HEK293 (cell line): Measurements from ENCODE around the gene CLEC4F.

ENCODE experiments used
- CTCF ChIA-PET: fragments of 350-600 bp; formaldehyde crosslinking; extraction: SDS; loops from one replicate; lab custom pipeline; 2021; ENCODE audit warnings: antibody characterized with exemption; lab: Yijun Ruan, JAX
- POLR2A ChIA-PET: fragments of 300-600 bp; formaldehyde crosslinking; extraction: SDS; loops from one replicate; lab custom pipeline; 2020; ENCODE audit warnings: antibody characterized with exemption, inconsistent platforms; lab: Yijun Ruan, JAX
- H3K27ac ChIP-seq: fragments of 200-500 bp; sonication (Bioruptor generic); 2 replicates; pipeline ENCODE4 v1.5.1; 2014; ENCODE audit warnings: low read depth, low read length, control low read depth, inconsistent platforms; ENCODE audit errors: extremely low read depth
- H3K36me3 ChIP-seq, 2 experiments: fragments of 200-500 bp in 1 of 2; sonication (Bioruptor generic) in 1 of 2; 1 replicate in 1 of 2; 2 replicates in 1 of 2; pipeline ENCODE4 v1.5.1; 2014 to 2017; ENCODE audit warnings: inconsistent platforms in 2 of 2, low read length in 2 of 2; ENCODE audit not compliant: control insufficient read depth in 2 of 2, insufficient read depth in 1 of 2
- H3K4me1 ChIP-seq: fragments of 200-500 bp; sonication (Bioruptor generic); 2 replicates; pipeline ENCODE4 v1.5.1; 2014; ENCODE audit warnings: mild to moderate bottlenecking, low read length, inconsistent platforms; ENCODE audit not compliant: control insufficient read depth, insufficient read depth
- H3K4me3 ChIP-seq: 2 replicates; pipeline ENCODE4 v1.5.1; 2011; ENCODE audit warnings: low read depth, mild to moderate bottlenecking, control low read depth, low read length, moderate library complexity
- H3K9me3 ChIP-seq: fragments of 200-500 bp; sonication (Bioruptor generic); 2 replicates; pipeline ENCODE4 v1.5.1; 2014; ENCODE audit warnings: low read depth, low read length, inconsistent platforms; ENCODE audit not compliant: control insufficient read depth, insufficient read depth
- GLI2 ChIP-seq: fragments of 450-650 bp; formaldehyde crosslinking; IDR thresholded peaks from 2 replicates; pipeline ENCODE4; 2017; ENCODE audit warnings: missing biosample characterization, missing genetic modification characterization, low read depth, borderline replicate concordance
- SALL2 ChIP-seq: fragments of 450-650 bp; formaldehyde crosslinking; IDR thresholded peaks from 2 replicates; pipeline ENCODE4 v1.5.0; 2017; ENCODE audit warnings: missing biosample characterization, mild to moderate bottlenecking, missing genetic modification characterization, borderline replicate concordance
- SCRT1 ChIP-seq: fragments of 450-650 bp; formaldehyde crosslinking; IDR thresholded peaks from 2 replicates; pipeline ENCODE4 v1.5.1; 2016; ENCODE audit warnings: missing biosample characterization, missing genetic modification characterization, borderline replicate concordance
- ZNF112 ChIP-seq: fragments of 450-650 bp; formaldehyde crosslinking; IDR thresholded peaks from 2 replicates; pipeline ENCODE4 v1.5.0; 2017; ENCODE audit warnings: missing biosample characterization, missing genetic modification characterization
- ZNF121 ChIP-seq: fragments of 450-650 bp; formaldehyde crosslinking; IDR thresholded peaks from 2 replicates; pipeline ENCODE4 v1.5.1; 2016; ENCODE audit warnings: missing biosample characterization, missing genetic modification characterization
- ZNF138 ChIP-seq: fragments of 450-650 bp; formaldehyde crosslinking; IDR thresholded peaks from 2 replicates; pipeline ENCODE4 v1.5.1; 2016; ENCODE audit warnings: missing biosample characterization, missing genetic modification characterization, borderline replicate concordance
- ZNF155 ChIP-seq: fragments of 450-650 bp; formaldehyde crosslinking; IDR thresholded peaks from 2 replicates; pipeline ENCODE4 v1.5.1; 2016; ENCODE audit warnings: missing biosample characterization, missing genetic modification characterization
- ZNF157 ChIP-seq: fragments of 450-650 bp; formaldehyde crosslinking; IDR thresholded peaks from 2 replicates; pipeline ENCODE4 v1.5.1; 2016; ENCODE audit warnings: missing biosample characterization, missing genetic modification characterization
- ZNF169 ChIP-seq: fragments of 450-650 bp; formaldehyde crosslinking; IDR thresholded peaks from 2 replicates; pipeline ENCODE4 v1.5.1; 2016; ENCODE audit warnings: missing biosample characterization, missing genetic modification characterization
- ZNF184 ChIP-seq: fragments of 450-650 bp; IDR thresholded peaks from 2 replicates; pipeline ENCODE4 v1.5.1; 2018; ENCODE audit warnings: missing biosample characterization, mild to moderate bottlenecking, missing genetic modification characterization
- ZNF223 ChIP-seq: fragments of 450-650 bp; formaldehyde crosslinking; IDR thresholded peaks from 2 replicates; pipeline ENCODE4 v1.5.1; 2016; ENCODE audit warnings: missing biosample characterization, missing genetic modification characterization
- ZNF433 ChIP-seq: fragments of 450-650 bp; formaldehyde crosslinking; IDR thresholded peaks from 2 replicates; pipeline ENCODE4 v1.5.1; 2016; ENCODE audit warnings: missing biosample characterization, missing genetic modification characterization, low read depth
- ZNF521 ChIP-seq: fragments of 450-650 bp; formaldehyde crosslinking; IDR thresholded peaks from 2 replicates; pipeline ENCODE4 v1.5.1; 2017; ENCODE audit warnings: missing biosample characterization, mild to moderate bottlenecking, missing genetic modification characterization
- ZNF529 ChIP-seq: fragments of 450-650 bp; formaldehyde crosslinking; IDR thresholded peaks from 2 replicates; pipeline ENCODE4 v1.5.1; 2017; ENCODE audit warnings: missing genetic modification characterization, missing biosample characterization; ENCODE audit not compliant: insufficient replicate concordance
- ZNF560 ChIP-seq: fragments of 450-650 bp; formaldehyde crosslinking; IDR thresholded peaks from 2 replicates; pipeline ENCODE4 v1.5.1; 2017; ENCODE audit warnings: missing biosample characterization, missing genetic modification characterization, borderline replicate concordance
- ZNF600 ChIP-seq: fragments of 450-650 bp; formaldehyde crosslinking; IDR thresholded peaks from 2 replicates; pipeline ENCODE4 v1.5.1; 2016; ENCODE audit warnings: missing biosample characterization, missing genetic modification characterization
- ZNF670 ChIP-seq: fragments of 450-650 bp; formaldehyde crosslinking; IDR thresholded peaks from 2 replicates; pipeline ENCODE4 v1.5.1; 2016; ENCODE audit warnings: missing biosample characterization, missing genetic modification characterization, low read depth
- ZNF747 ChIP-seq: fragments of 450-650 bp; formaldehyde crosslinking; IDR thresholded peaks from 2 replicates; pipeline ENCODE4 v1.5.1; 2016; ENCODE audit warnings: missing biosample characterization, missing genetic modification characterization
- ZNF76 ChIP-seq: fragments of 450-650 bp; formaldehyde crosslinking; IDR thresholded peaks from 2 replicates; pipeline ENCODE4; 2016; ENCODE audit warnings: low read depth, missing biosample characterization, missing genetic modification characterization, borderline replicate concordance
- ZSCAN23 ChIP-seq: fragments of 450-650 bp; formaldehyde crosslinking; IDR thresholded peaks from 2 replicates; pipeline ENCODE4 v1.5.1; 2016; ENCODE audit warnings: missing biosample characterization, missing genetic modification characterization
- TF ChIP-seq, protein P1 (sequence below): fragments of 450-650 bp; formaldehyde crosslinking; IDR thresholded peaks from 2 replicates; pipeline ENCODE4 v1.5.1; 2016; ENCODE audit warnings: missing biosample characterization, missing genetic modification characterization, borderline replicate concordance
- TF ChIP-seq, protein P2 (sequence below): fragments of 450-650 bp; formaldehyde crosslinking; IDR thresholded peaks from 2 replicates; pipeline ENCODE4 v1.5.1; 2017; ENCODE audit warnings: missing biosample characterization, missing genetic modification characterization
- TF ChIP-seq, protein P3 (sequence below): fragments of 450-650 bp; formaldehyde crosslinking; IDR thresholded peaks from 2 replicates; pipeline ENCODE4 v1.5.1; 2017; ENCODE audit warnings: missing biosample characterization, missing genetic modification characterization
- TF ChIP-seq, protein P4 (sequence below): fragments of 450-650 bp; formaldehyde crosslinking; IDR thresholded peaks from 2 replicates; pipeline ENCODE4; 2016; ENCODE audit warnings: missing biosample characterization, missing genetic modification characterization
- TF ChIP-seq, protein P5 (sequence below): fragments of 450-650 bp; formaldehyde crosslinking; IDR thresholded peaks from 2 replicates; pipeline ENCODE4 v1.5.1; 2017; ENCODE audit warnings: missing biosample characterization, mild to moderate bottlenecking, missing genetic modification characterization, moderate library complexity

CLEC4F gene

DNA sequence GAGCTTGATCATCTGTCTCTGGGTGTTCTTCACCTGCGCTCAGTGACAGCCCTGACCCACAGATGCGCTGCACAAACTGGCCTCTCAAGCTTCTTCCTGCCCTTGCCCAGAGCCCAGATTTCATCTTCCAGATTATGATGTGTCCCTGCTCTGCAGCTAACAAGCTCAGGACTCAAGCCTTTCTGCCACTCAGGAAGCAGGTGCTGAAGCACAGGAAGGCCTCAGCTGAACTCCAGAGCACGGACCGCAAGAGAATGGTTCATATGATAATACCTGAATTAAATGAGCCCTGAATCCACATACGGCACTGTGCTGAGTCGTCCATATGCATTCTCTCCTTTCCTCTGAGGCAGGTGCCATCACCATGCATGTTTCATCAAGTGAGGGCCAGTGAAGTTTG is 11.5 kb upstream of the CLEC4F start:
- Histone ChIP-seq H3K9me3 (no peaks in the 10 kb centered on the region), H3K27ac (no peak overlapping the region), H3K4me1 (no peaks in the 10 kb centered on the region), H3K4me3 (no peak overlapping the region), H3K36me3 (peaks cover 0 to 10% of the 10 kb centered on the region in 2 experiments; a peak in 1 of 3 replicates)
- POLR2A ChIA-PET: no interaction called here
- CTCF ChIA-PET: interaction anchor here (1.0 kb wide), 1 partner anchor 39 kb away, joined by 3 read pairs; no protein-coding TSS in a partner anchor
- TF ChIP-seq, protein P1, sequence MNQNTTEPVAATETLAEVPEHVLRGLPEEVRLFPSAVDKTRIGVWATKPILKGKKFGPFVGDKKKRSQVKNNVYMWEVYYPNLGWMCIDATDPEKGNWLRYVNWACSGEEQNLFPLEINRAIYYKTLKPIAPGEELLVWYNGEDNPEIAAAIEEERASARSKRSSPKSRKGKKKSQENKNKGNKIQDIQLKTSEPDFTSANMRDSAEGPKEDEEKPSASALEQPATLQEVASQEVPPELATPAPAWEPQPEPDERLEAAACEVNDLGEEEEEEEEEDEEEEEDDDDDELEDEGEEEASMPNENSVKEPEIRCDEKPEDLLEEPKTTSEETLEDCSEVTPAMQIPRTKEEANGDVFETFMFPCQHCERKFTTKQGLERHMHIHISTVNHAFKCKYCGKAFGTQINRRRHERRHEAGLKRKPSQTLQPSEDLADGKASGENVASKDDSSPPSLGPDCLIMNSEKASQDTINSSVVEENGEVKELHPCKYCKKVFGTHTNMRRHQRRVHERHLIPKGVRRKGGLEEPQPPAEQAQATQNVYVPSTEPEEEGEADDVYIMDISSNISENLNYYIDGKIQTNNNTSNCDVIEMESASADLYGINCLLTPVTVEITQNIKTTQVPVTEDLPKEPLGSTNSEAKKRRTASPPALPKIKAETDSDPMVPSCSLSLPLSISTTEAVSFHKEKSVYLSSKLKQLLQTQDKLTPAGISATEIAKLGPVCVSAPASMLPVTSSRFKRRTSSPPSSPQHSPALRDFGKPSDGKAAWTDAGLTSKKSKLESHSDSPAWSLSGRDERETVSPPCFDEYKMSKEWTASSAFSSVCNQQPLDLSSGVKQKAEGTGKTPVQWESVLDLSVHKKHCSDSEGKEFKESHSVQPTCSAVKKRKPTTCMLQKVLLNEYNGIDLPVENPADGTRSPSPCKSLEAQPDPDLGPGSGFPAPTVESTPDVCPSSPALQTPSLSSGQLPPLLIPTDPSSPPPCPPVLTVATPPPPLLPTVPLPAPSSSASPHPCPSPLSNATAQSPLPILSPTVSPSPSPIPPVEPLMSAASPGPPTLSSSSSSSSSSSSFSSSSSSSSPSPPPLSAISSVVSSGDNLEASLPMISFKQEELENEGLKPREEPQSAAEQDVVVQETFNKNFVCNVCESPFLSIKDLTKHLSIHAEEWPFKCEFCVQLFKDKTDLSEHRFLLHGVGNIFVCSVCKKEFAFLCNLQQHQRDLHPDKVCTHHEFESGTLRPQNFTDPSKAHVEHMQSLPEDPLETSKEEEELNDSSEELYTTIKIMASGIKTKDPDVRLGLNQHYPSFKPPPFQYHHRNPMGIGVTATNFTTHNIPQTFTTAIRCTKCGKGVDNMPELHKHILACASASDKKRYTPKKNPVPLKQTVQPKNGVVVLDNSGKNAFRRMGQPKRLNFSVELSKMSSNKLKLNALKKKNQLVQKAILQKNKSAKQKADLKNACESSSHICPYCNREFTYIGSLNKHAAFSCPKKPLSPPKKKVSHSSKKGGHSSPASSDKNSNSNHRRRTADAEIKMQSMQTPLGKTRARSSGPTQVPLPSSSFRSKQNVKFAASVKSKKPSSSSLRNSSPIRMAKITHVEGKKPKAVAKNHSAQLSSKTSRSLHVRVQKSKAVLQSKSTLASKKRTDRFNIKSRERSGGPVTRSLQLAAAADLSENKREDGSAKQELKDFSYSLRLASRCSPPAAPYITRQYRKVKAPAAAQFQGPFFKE (tag by site-specific recombination): no peak
- TF ChIP-seq, protein P2, sequence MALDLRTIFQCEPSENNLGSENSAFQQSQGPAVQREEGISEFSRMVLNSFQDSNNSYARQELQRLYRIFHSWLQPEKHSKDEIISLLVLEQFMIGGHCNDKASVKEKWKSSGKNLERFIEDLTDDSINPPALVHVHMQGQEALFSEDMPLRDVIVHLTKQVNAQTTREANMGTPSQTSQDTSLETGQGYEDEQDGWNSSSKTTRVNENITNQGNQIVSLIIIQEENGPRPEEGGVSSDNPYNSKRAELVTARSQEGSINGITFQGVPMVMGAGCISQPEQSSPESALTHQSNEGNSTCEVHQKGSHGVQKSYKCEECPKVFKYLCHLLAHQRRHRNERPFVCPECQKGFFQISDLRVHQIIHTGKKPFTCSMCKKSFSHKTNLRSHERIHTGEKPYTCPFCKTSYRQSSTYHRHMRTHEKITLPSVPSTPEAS: no peak
- no peak for TF ChIP-seq ZSCAN23 (tag by site-specific recombination)
- TF ChIP-seq, protein P3, sequence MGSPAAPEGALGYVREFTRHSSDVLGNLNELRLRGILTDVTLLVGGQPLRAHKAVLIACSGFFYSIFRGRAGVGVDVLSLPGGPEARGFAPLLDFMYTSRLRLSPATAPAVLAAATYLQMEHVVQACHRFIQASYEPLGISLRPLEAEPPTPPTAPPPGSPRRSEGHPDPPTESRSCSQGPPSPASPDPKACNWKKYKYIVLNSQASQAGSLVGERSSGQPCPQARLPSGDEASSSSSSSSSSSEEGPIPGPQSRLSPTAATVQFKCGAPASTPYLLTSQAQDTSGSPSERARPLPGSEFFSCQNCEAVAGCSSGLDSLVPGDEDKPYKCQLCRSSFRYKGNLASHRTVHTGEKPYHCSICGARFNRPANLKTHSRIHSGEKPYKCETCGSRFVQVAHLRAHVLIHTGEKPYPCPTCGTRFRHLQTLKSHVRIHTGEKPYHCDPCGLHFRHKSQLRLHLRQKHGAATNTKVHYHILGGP (tag by site-specific recombination): no peak
- TF ChIP-seq ZNF670 (tag by site-specific recombination): no peak
- no peak for TF ChIP-seq SCRT1 (tag by site-specific recombination)
- TF ChIP-seq ZNF747: no peak

GRCh38 chr2:70830366-70830765 is 10.0 kb upstream of the CLEC4F start:
- H3K9me3 ChIP-seq: no peaks in the 10 kb centered on the region
- no peak overlapping the region for H3K27ac ChIP-seq
- POLR2A ChIA-PET: no interaction called here
- CTCF ChIA-PET: interaction anchor here (0.7 to 0.9 kb wide), 2 partner anchors 40 to 90 kb away, joined by 3 read pairs; no protein-coding TSS in a partner anchor
- H3K36me3 ChIP-seq: peaks cover 0 to 10% of the 10 kb centered on the region in 2 experiments; a peak in 1 of 3 replicates
- H3K4me1 ChIP-seq: no peaks in the 10 kb centered on the region
- no peak overlapping the region for H3K4me3 ChIP-seq
- TF ChIP-seq ZNF560 (tag by site-specific recombination) (no peak), SALL2 (tag by site-specific recombination) (no peak), ZNF138 (no peak), ZNF521 (no peak), ZNF529 (tag by site-specific recombination) (no peak), ZNF76 (tag by site-specific recombination) (no peak), ZNF157 (tag by site-specific recombination) (no peak), ZNF121 (tag by site-specific recombination) (no peak), ZNF600 (tag by site-specific recombination) (no peak), GLI2 (tag by site-specific recombination) (no peak), ZNF155 (no peak), ZNF433 (tag by site-specific recombination) (no peak), ZNF112 (tag by site-specific recombination) (no peak), ZNF184 (no peak), ZNF223 (tag by site-specific recombination) (no peak), ZNF169 (tag by site-specific recombination) (no peak)
- TF ChIP-seq, protein P4, sequence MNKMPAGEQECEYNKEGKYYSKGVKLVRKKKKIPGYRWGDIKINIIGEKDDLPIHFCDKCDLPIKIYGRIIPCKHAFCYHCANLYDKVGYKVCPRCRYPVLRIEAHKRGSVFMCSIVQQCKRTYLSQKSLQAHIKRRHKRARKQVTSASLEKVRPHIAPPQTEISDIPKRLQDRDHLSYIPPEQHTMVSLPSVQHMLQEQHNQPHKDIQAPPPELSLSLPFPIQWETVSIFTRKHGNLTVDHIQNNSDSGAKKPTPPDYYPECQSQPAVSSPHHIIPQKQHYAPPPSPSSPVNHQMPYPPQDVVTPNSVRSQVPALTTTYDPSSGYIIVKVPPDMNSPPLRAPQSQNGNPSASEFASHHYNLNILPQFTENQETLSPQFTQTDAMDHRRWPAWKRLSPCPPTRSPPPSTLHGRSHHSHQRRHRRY: no peak
- TF ChIP-seq, protein P5, sequence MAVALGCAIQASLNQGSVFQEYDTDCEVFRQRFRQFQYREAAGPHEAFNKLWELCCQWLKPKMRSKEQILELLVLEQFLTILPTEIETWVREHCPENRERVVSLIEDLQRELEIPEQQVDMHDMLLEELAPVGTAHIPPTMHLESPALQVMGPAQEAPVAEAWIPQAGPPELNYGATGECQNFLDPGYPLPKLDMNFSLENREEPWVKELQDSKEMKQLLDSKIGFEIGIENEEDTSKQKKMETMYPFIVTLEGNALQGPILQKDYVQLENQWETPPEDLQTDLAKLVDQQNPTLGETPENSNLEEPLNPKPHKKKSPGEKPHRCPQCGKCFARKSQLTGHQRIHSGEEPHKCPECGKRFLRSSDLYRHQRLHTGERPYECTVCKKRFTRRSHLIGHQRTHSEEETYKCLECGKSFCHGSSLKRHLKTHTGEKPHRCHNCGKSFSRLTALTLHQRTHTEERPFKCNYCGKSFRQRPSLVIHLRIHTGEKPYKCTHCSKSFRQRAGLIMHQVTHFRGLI (tag by site-specific recombination): no peak
